H1 (cell line): ENCODE measurements around the gene MACROD1. TPM values are rescaled to one million over a fixed set of nuclear protein-coding genes. Genes with fewer than 3 reads are reported as not detected.

ENCODE experiments used
- CTCF ChIA-PET: fragments of 300-600 bp; sonication (Branson Sonifier 250); formaldehyde crosslinking; loops from one replicate; lab custom pipeline; 2021; ENCODE audit not compliant: partially characterized antibody; lab: Charles Lee
- POLR2A ChIA-PET: fragments of 300-600 bp; sonication (Branson Sonifier 250); formaldehyde crosslinking; loops from one replicate; lab custom pipeline; 2021; ENCODE audit warnings: inconsistent platforms; ENCODE audit not compliant: partially characterized antibody; lab: Charles Lee
- DNase-seq, 2 experiments: peaks; one replicate each; pipeline versions ENCODE4 v3.0.0 to v3.0.0-alpha.2; 2010 to 2022; ENCODE audit warnings: low spot score in 2 of 2, low read depth in 1 of 2, mixed read lengths in 1 of 2
- FAIRE-seq: peaks from 2 replicates; lab custom pipeline; 2011; peaks lifted over from hg19 to GRCh38; lab: Jason Lieb, UNC
- H2AFZ ChIP-seq: 2 replicates; pipeline ENCODE4 v1.8.1; 2012; ENCODE audit warnings: low read length, inconsistent platforms
- H2AK5ac ChIP-seq: 2 replicates; pipeline ENCODE4 v1.6.1; 2013; ENCODE audit warnings: low read depth, low read length
- H2BK120ac ChIP-seq: replicated peaks from 2 replicates; pipeline ENCODE3; 2013; ENCODE audit warnings: low read depth, low read length, inconsistent platforms
- H2BK12ac ChIP-seq: 2 replicates; pipeline ENCODE4 v1.6.1; 2013; ENCODE audit warnings: low read depth, low read length
- H2BK15ac ChIP-seq: 2 replicates; pipeline ENCODE4 v1.6.1; 2013; ENCODE audit warnings: low read length
- H2BK20ac ChIP-seq: 2 replicates; pipeline ENCODE4 v1.6.1; 2013; ENCODE audit warnings: low read length
- H2BK5ac ChIP-seq: 2 replicates; pipeline ENCODE4 v1.6.1; 2013; ENCODE audit warnings: low read depth, low read length
- H3K14ac ChIP-seq: 2 replicates; pipeline ENCODE4 v1.6.1; 2013; ENCODE audit warnings: inconsistent platforms; ENCODE audit not compliant: insufficient read length
- H3K18ac ChIP-seq: 2 replicates; pipeline ENCODE4 v1.6.1; 2013; ENCODE audit warnings: low read length; ENCODE audit errors: extremely low read depth
- H3K23ac ChIP-seq: 2 replicates; pipeline ENCODE4 v1.6.1; 2013; ENCODE audit warnings: inconsistent platforms; ENCODE audit not compliant: insufficient read length
- H3K23me2 ChIP-seq: 2 replicates; pipeline ENCODE4 v1.6.1; 2013; ENCODE audit warnings: low read depth, low read length
- H3K27ac ChIP-seq: 2 replicates; pipeline ENCODE4 v1.6.1; 2011; ENCODE audit warnings: low read depth, low read length, inconsistent platforms
- H3K27me3 ChIP-seq, 4 experiments: replicated peaks in 1 of 4; 1 replicate in 1 of 4; 2 replicates in 3 of 4; pipeline versions ENCODE4 v1.6.1 to v1.8.1; 2011 to 2013; ENCODE audit warnings: low read length in 3 of 4, mild to moderate bottlenecking in 3 of 4, inconsistent platforms in 2 of 4, mixed read lengths in 2 of 4, moderate library complexity in 1 of 4; ENCODE audit not compliant: control insufficient read depth in 3 of 4, insufficient read depth in 3 of 4; ENCODE audit errors: extremely low read depth in 1 of 4
- H3K36me3 ChIP-seq, 4 experiments: 2 replicates each; pipeline versions ENCODE4 v1.6.1 to v1.8.1; 2011 to 2013; ENCODE audit warnings: mild to moderate bottlenecking in 4 of 4, low read length in 3 of 4, moderate library complexity in 2 of 4, control low read depth in 1 of 4, inconsistent platforms in 1 of 4; ENCODE audit not compliant: insufficient read depth in 4 of 4, control insufficient read depth in 2 of 4
- H3K4ac ChIP-seq: replicated peaks from 2 replicates; pipeline ENCODE3; 2013; ENCODE audit warnings: low read length, low read depth, mixed read lengths, inconsistent platforms; ENCODE audit not compliant: insufficient read length
- H3K4me1 ChIP-seq, 4 experiments: replicated peaks in 1 of 4; 1 replicate in 1 of 4; 2 replicates in 3 of 4; pipeline versions ENCODE4 v1.6.1 to v1.8.1; 2011 to 2013; ENCODE audit warnings: low read length in 3 of 4, inconsistent platforms in 2 of 4, mixed read lengths in 1 of 4; ENCODE audit not compliant: insufficient read depth in 4 of 4, control insufficient read depth in 3 of 4
- H3K4me2 ChIP-seq, 2 experiments: 2 replicates each; pipeline versions ENCODE4 v1.6.1 to v1.8.1; 2011 to 2013; ENCODE audit warnings: low read depth in 2 of 2, low read length in 2 of 2, control low read depth in 1 of 2, inconsistent platforms in 1 of 2, mild to moderate bottlenecking in 1 of 2; ENCODE audit not compliant: insufficient read depth in 1 of 2
- H3K4me3 ChIP-seq, 4 experiments: fragments of 200-600, 300-600 bp in 1 of 4; sonication (generic), shearing (Covaris generic), sonication (Bioruptor Twin) in 1 of 4; 2 replicates each; pipeline versions ENCODE4 v1.5.1 to v1.8.1; 2011 to 2016; ENCODE audit warnings: low read length in 4 of 4, low read depth in 3 of 4, control low read depth in 2 of 4, inconsistent platforms in 2 of 4, mild to moderate bottlenecking in 2 of 4, mixed read lengths in 1 of 4, moderate library complexity in 1 of 4; ENCODE audit not compliant: insufficient read depth in 2 of 4; ENCODE audit errors: extremely low read depth in 1 of 4
- H3K56ac ChIP-seq: replicated peaks from 2 replicates; pipeline ENCODE3; 2013; ENCODE audit warnings: low read depth, mild to moderate bottlenecking, mixed read lengths, low read length, inconsistent platforms; ENCODE audit not compliant: insufficient read length
- H3K79me1 ChIP-seq: 2 replicates; pipeline ENCODE4 v1.6.1; 2013; ENCODE audit warnings: low read depth, low read length, control low read depth
- H3K79me2 ChIP-seq, 2 experiments: 2 replicates each; pipeline versions ENCODE4 v1.6.1 to v1.8.1; 2012 to 2013; ENCODE audit warnings: low read length in 2 of 2, mild to moderate bottlenecking in 2 of 2, inconsistent platforms in 1 of 2; ENCODE audit not compliant: insufficient read depth in 2 of 2, control insufficient read depth in 1 of 2
- H3K9ac ChIP-seq, 4 experiments: replicated peaks in 1 of 4; 1 replicate in 1 of 4; 2 replicates in 3 of 4; pipeline versions ENCODE4 v1.6.1 to v1.8.1; 2011 to 2013; ENCODE audit warnings: low read depth in 3 of 4, low read length in 3 of 4, control low read depth in 2 of 4, mild to moderate bottlenecking in 2 of 4, moderate library complexity in 2 of 4, inconsistent platforms in 1 of 4; ENCODE audit errors: extremely low read depth in 1 of 4
- H3K9me3 ChIP-seq, 2 experiments: 2 replicates each; pipeline versions ENCODE4 v1.6.1 to v1.8.1; 2012 to 2013; ENCODE audit warnings: mild to moderate bottlenecking in 2 of 2, moderate library complexity in 2 of 2, control low read depth in 1 of 2, inconsistent platforms in 1 of 2, low read depth in 1 of 2, low read length in 1 of 2, mixed read lengths in 1 of 2; ENCODE audit not compliant: insufficient read depth in 2 of 2
- H4K20me1 ChIP-seq, 2 experiments: replicated peaks in 1 of 2; 2 replicates each; pipeline versions ENCODE3 to v1.8.1; 2011 to 2013; ENCODE audit warnings: inconsistent platforms in 2 of 2, low read length in 2 of 2, mild to moderate bottlenecking in 1 of 2; ENCODE audit not compliant: insufficient read depth in 2 of 2, control insufficient read depth in 1 of 2
- H4K5ac ChIP-seq: 2 replicates; pipeline ENCODE4 v1.6.1; 2013; ENCODE audit warnings: low read length, low read depth, mixed read lengths, inconsistent platforms; ENCODE audit not compliant: insufficient read length
- H4K8ac ChIP-seq: 2 replicates; pipeline ENCODE4 v1.8.0; 2013; ENCODE audit warnings: mild to moderate bottlenecking, moderate library complexity, low read length, inconsistent platforms; ENCODE audit not compliant: insufficient read depth; ENCODE audit errors: extremely low read depth
- H4K91ac ChIP-seq: replicated peaks from 2 replicates; pipeline ENCODE3; 2013; ENCODE audit warnings: low read length, mixed read lengths, inconsistent platforms; ENCODE audit not compliant: insufficient read length
- BCL11A ChIP-seq, 2 experiments: IDR thresholded peaks; one replicate each; pipeline ENCODE4 v1.6.1; 2011; ENCODE audit warnings: low read depth in 2 of 2, low read length in 2 of 2, mild to moderate bottlenecking in 2 of 2
- EGR1 ChIP-seq: IDR thresholded peaks from 2 replicates; pipeline ENCODE4 v1.6.1; 2011; ENCODE audit warnings: low read depth, low read length, borderline replicate concordance
- GABPA ChIP-seq: IDR thresholded peaks from 2 replicates; pipeline ENCODE4 v1.6.1; 2011; ENCODE audit warnings: mild to moderate bottlenecking, low read length, moderate library complexity, borderline replicate concordance; ENCODE audit not compliant: insufficient read depth
- JUN ChIP-seq: IDR thresholded peaks from 2 replicates; pipeline ENCODE4 v1.6.1; 2011; ENCODE audit warnings: low read depth, mild to moderate bottlenecking, improper control_type of control experiment, low read length
- NANOG ChIP-seq: IDR thresholded peaks from 2 replicates; pipeline ENCODE4 v1.6.1; 2011; ENCODE audit warnings: low read length, low read depth, mild to moderate bottlenecking, inconsistent platforms; ENCODE audit not compliant: insufficient read depth, poor library complexity, severe bottlenecking
- RNF2 ChIP-seq: fragments of 200-900, 300-1000 bp; sonication (generic); IDR thresholded peaks from 2 replicates; pipeline ENCODE4 v1.7.1; 2016; ENCODE audit warnings: borderline replicate concordance, low read depth, mild to moderate bottlenecking, antibody characterized with exemption, low read length; ENCODE audit not compliant: poor library complexity, severe bottlenecking; ENCODE audit errors: missing control alignments
- SP2 ChIP-seq: IDR thresholded peaks from 2 replicates; pipeline ENCODE4 v1.6.1; 2012; ENCODE audit warnings: mild to moderate bottlenecking, low read length, inconsistent platforms
- TCF12 ChIP-seq: IDR thresholded peaks from 2 replicates; pipeline ENCODE4 v1.6.1; 2011; ENCODE audit warnings: low read depth, mild to moderate bottlenecking, low read length
- TEAD4 ChIP-seq: IDR thresholded peaks from 2 replicates; pipeline ENCODE4 v1.6.1; 2012; ENCODE audit warnings: low read depth, low read length, inconsistent platforms, mixed read lengths
- whole genome bisulfite sequencing, 2 experiments: shearing (Covaris generic) in 1 of 2; methylation state at CpG; one replicate each; pipeline versions ENCODE4 v1.1.6 to v1.1.7; 2013 to 2015; ENCODE audit warnings: low lambda C conversion rate in 2 of 2, mixed read lengths in 2 of 2, inconsistent platforms in 1 of 2, low coverage in 1 of 2, missing lambda C conversion rate in 1 of 2; ENCODE audit not compliant: insufficient replicate concordance in 2 of 2, insufficient coverage in 1 of 2, insufficient read length in 1 of 2; ENCODE audit errors: extremely low coverage in 1 of 2, missing lambda C conversion rate in 1 of 2; 5-methylcytosine and 5-hydroxymethylcytosine counted together
- polyA plus RNA-seq, 7 experiments: library from polyadenylated mRNA; depleted of rRNA in 3 of 7; stranded (reverse) in 5 of 7; unstranded in 2 of 7; fragments of >200 nt in 5 of 7; fragments of 200-250 nt in 2 of 7; gene quantifications; 1 replicate in 5 of 7; 2 replicates in 1 of 7; 4 replicates in 1 of 7; pipeline versions ENCODE4 v1.2.1 to v1.2.3, GENCODE V29; 2011 to 2013; ENCODE audit warnings: missing spikeins in 2 of 7, mixed read lengths in 2 of 7
- total RNA-seq: library from RNA; stranded (reverse); fragmentation: NEBNext Ultra II Directional; extraction: Animal tissue kit (Norgen Biotek cat#: 25700); gene quantifications from 2 replicates; pipeline ENCODE4 v1.2.1, GENCODE V29; 2021
- TF ChIP-seq, protein P1 (sequence below): IDR thresholded peaks from 2 replicates; pipeline ENCODE4 v1.6.1; 2011; ENCODE audit warnings: low read depth, mild to moderate bottlenecking, low read length; ENCODE audit not compliant: insufficient read depth

MACROD1 gene
- total and polyA plus RNA-seq, 2 of the 8 experiments (the other 6 are each of a cell fraction or from before 2014, with no cell fraction given): 19.5 to 34.1 TPM

DNA sequence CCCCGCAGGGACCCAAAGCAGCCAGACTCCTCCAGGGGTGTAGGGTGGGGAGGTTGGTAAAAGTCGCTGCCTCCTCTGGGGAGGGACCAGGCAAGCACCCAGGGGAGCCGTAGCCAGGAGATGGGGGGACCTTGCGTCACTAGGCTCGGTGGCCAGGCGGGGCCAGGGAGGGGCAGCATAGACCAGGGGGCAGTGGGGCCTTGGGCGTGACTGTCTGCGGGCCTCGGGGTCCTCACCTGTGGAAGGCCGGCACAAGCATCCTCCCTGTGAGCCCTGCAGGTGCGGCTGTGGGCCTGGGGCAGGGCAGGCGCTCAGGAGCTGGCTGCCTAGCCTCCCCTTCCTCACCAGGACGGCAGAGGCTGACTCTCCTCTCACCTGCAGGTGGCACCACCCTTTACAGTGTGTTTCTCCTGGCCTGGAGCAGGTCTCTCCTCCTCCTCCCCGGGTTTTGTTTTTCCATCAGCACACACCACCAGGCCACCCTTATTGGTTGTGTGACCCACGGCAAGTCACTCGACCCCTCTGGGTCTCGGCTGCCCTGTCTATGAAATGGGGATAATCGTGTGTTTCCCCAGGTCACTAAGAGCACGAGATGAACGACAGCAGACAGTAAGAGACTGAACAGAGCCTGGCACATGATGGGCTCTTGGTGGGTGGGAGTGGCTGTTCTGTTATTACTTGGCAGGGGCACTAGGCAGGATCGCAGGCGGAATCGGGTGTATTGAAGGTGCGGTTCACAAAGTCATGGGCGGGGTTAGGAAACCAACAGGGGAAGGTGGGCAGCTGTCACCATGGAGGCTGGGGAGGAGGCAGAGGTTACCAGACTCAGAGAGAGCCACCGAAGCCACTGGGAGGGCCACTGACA, 77.5 kb downstream of the MACROD1 start:
- Histone ChIP-seq H3K4me1 (peaks cover 0 to 8% (median 5%) of the 10 kb centered on the region in 4 experiments; a peak in 6 of 7 replicates), H2BK15ac (no peak overlapping the region), H3K4me3 (no peak overlapping the region), H3K23me2 (no peaks in the 10 kb centered on the region), H3K56ac (no peak overlapping the region), H3K4me2 (no peak overlapping the region), H2BK20ac (no peak overlapping the region), H2BK120ac (no peak overlapping the region), H3K27ac (no peak overlapping the region), H4K5ac (no peak overlapping the region), H2BK12ac (0 out of 2 replicates have a peak overlapping the region, but pooled peaks have one; percentile 50), H3K9me3 (no peaks in the 10 kb centered on the region), H3K18ac (no peak overlapping the region), H2AK5ac (peak overlapping the region; percentile 45; the same call in 1 of the 2 replicates), H2BK5ac (no peak overlapping the region), H3K79me2 (no peaks in the 10 kb centered on the region), H3K14ac (no peak overlapping the region), H3K23ac (no peak overlapping the region), H3K79me1 (peaks cover 5% of the 10 kb centered on the region; the same call in 1 of the 2 replicates), H4K8ac (peak overlapping the region; percentile 57; the same call in 1 of the 2 replicates), H4K20me1 (peaks cover 20 to 35% of the 10 kb centered on the region in 2 experiments), H4K91ac (no peak overlapping the region), H2AFZ (no peak overlapping the region), H3K4ac (no peak overlapping the region), H3K36me3 (no peaks in the 10 kb centered on the region), H3K9ac (no peak overlapping the region), H3K27me3 (peaks cover 2 to 60% (median 31%) of the 10 kb centered on the region in 4 experiments)
- 70% methylated on average over 26 of the region's 26 CpGs; no CpG with 5 or more reads in 1 of the 2 experiments for WGBS, 2 experiments
- DNase-seq: peak; percentile 38 to 72
- ChIA-PET CTCF (interaction anchor here (0.6 to 3.5 kb wide), 23 partner anchors 9 to 82 kb away, joined by 3 to 15 read pairs (median 4); no protein-coding TSS in a partner anchor), POLR2A (interaction anchor here (1.3 kb wide), 1 partner anchor 10 kb away, joined by 3 read pairs; no protein-coding TSS in a partner anchor)
- FAIRE-seq: peak; percentile 45
- TF ChIP-seq, protein P1, sequence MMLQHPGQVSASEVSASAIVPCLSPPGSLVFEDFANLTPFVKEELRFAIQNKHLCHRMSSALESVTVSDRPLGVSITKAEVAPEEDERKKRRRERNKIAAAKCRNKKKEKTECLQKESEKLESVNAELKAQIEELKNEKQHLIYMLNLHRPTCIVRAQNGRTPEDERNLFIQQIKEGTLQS: no peak
- TF ChIP-seq NANOG (no peak), TEAD4 (no peak), JUN (no peak), TCF12 (no peak), GABPA (peak; percentile 81; the same call in 1 of the 2 replicates), BCL11A (IDR thresholded peaks at IDR 0.05; ENCODE audit: low read depth in 2 of 2, low read length in 2 of 2) (no peak), EGR1 (no peak), RNF2 (no peak), SP2 (no peak)
